ENCODE measurements around the gene ZMYM4.

DNA sequence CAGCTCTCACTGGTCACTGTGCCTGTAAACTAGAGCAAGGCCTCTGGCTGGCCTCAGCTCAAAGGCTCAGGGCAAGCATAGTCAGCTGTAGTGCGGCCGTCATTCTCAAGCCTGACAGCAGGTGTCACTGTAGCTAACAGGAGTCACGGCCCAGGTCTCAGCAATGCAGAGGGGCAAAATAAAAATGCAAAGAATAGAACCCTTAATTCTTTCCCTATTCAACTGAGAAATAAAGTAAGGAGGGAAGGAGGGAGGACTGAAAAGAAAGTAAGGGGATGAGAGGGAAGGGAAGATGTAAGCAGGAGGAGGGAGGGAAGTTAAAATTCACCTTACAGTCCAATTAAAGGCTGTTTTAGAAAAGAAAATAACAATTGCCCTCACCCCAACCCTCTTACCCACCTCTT is 182.6 kb downstream of the ZMYM4 start:
- TF ChIP-seq POLR2A (IDR thresholded peaks at IDR 0.05; ENCODE audit: low read depth, low read length) (no peak), POLR2AphosphoS5 (IDR thresholded peaks at IDR 0.05; ENCODE audit: low read depth, low read length) (no peak), TAF1 (IDR thresholded peaks at IDR 0.05; ENCODE audit: low read depth, low read length) (no peak), PAX5 (IDR thresholded peaks at IDR 0.05; ENCODE audit: insufficient read depth, low read length, severe bottlenecking) (no peak), SPI1 (IDR thresholded peaks at IDR 0.05; ENCODE audit: low read depth, low read length) (no peak), POU2F2 (IDR thresholded peaks at IDR 0.05; ENCODE audit: low read depth, low read length) (no peak)

Measured in GM12891 (cell line).